NCI-H128 (cell line): ENCODE measurements around the gene DOK5.

ENCODE experiments used
- DNase-seq: peaks from one replicate; lab custom pipeline; 2025; ENCODE audit not compliant: unreplicated experiment; lab: John Stamatoyannopoulos, UW

DOK5 gene

GRCh38 chr20:54642864-54643667 is 167.7 kb downstream of the DOK5 start:
- DNase-seq = no peak

- no peak for DNase-seq
Observed at GRCh38 chr20:54643761-54644160, 168.4 kb downstream of the DOK5 start.

GRCh38 chr20:54645445-54646155 is 170.2 kb downstream of the DOK5 start:
- no peak for DNase-seq

- no peak for DNase-seq
Observed at GRCh38 chr20:54646156-54646517, 170.7 kb downstream of the DOK5 start.

GRCh38 chr20:54648421-54649142 is 173.2 kb downstream of the DOK5 start:
- no peak for DNase-seq

GRCh38 chr20:54649511-54649962 is 174.1 kb downstream of the DOK5 start:
- peak; percentile 31 for DNase-seq

GRCh38 chr20:54650052-54650719 is 174.8 kb downstream of the DOK5 start:
- DNase-seq = no peak

GRCh38 chr20:54651252-54651651 is 175.9 kb downstream of the DOK5 start:
- no peak for DNase-seq

GRCh38 chr20:54654450-54654849 is 179.1 kb downstream of the DOK5 start:
- DNase-seq = no peak

- no peak for DNase-seq
Observed at GRCh38 chr20:54657268-54657826, 182.0 kb downstream of the DOK5 start.

GRCh38 chr20:54658525-54658924 is 183.1 kb downstream of the DOK5 start:
- DNase-seq = no peak

- no peak for DNase-seq
Observed at GRCh38 chr20:54661265-54661664, 185.9 kb downstream of the DOK5 start.

GRCh38 chr20:54661880-54662465 is 186.6 kb downstream of the DOK5 start:
- no peak for DNase-seq

GRCh38 chr20:54665812-54666211 is 190.4 kb downstream of the DOK5 start:
- DNase-seq = no peak

GRCh38 chr20:54668271-54669039 is 193.1 kb downstream of the DOK5 start:
- no peak for DNase-seq

GRCh38 chr20:54669040-54669363 is 193.6 kb downstream of the DOK5 start:
- DNase-seq = no peak

- no peak for DNase-seq
Observed at GRCh38 chr20:54678253-54678652, 202.9 kb downstream of the DOK5 start.

GRCh38 chr20:54680439-54680838 is 205.0 kb downstream of the DOK5 start:
- no peak for DNase-seq

GRCh38 chr20:54680872-54681619 is 205.7 kb downstream of the DOK5 start:
- DNase-seq = no peak
